A673 (cell line): ENCODE measurements around the gene SMIM20.

Experiments
- EZH2 ChIP-seq: fragments of 200-600 bp; sonication (generic); IDR thresholded peaks from 2 replicates; pipeline ENCODE4 v1.6.1; 2017; ENCODE audit warnings: borderline replicate concordance, low read depth, mild to moderate bottlenecking, mixed read lengths, antibody characterized with exemption, low read length; ENCODE audit not compliant: poor library complexity, severe bottlenecking
- TF ChIP-seq, protein P1 (sequence below): fragments of 300-800, 200-600 bp; sonication (generic); conservative IDR thresholded peaks from 2 replicates; pipeline ENCODE4 v1.5.1; 2017; ENCODE audit warnings: low read depth, mild to moderate bottlenecking, antibody characterized with exemption, low read length, moderate library complexity, mixed read lengths

DNA sequence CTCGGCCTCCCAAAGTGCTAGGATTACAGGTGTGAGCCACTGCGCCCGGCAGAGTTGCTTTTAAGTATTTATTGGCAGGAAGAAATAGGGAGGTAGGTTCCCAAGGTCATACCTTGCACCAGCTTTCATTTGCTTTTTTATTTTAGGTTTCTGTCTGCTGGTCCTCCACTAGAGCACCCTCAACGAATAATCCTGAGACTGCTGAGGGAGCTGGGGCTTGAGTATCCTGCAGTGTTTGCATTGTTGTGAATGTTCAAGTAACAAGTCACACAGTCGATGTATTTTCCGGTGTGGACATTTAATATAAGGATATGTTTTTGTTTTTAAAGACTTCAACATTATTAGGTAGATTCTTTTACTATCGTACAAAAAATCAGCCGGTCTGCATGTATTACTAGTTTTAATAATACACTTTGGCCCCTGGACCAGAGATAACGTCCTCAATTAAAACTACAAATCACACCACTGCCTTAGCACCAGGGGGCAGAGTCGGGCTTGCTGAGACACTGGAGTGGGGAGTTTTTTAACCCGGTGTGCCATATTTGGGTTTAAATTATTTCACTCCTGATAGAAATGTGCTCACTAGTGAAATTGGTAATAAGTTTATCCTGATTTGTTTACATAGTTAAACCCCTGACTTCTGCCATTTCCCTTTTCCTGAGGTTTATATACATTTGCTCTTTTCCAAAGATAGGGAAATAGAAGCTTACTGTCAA lies 11.6 kb downstream of the SMIM20 start:
- TF ChIP-seq EZH2, result no peak
- TF ChIP-seq, protein P1, sequence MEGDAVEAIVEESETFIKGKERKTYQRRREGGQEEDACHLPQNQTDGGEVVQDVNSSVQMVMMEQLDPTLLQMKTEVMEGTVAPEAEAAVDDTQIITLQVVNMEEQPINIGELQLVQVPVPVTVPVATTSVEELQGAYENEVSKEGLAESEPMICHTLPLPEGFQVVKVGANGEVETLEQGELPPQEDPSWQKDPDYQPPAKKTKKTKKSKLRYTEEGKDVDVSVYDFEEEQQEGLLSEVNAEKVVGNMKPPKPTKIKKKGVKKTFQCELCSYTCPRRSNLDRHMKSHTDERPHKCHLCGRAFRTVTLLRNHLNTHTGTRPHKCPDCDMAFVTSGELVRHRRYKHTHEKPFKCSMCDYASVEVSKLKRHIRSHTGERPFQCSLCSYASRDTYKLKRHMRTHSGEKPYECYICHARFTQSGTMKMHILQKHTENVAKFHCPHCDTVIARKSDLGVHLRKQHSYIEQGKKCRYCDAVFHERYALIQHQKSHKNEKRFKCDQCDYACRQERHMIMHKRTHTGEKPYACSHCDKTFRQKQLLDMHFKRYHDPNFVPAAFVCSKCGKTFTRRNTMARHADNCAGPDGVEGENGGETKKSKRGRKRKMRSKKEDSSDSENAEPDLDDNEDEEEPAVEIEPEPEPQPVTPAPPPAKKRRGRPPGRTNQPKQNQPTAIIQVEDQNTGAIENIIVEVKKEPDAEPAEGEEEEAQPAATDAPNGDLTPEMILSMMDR, result peak; percentile 73
